ENCODE measurements around the gene UQCRFS1.

GRCh38 chr19:29212356-29212647 lies 649 bp downstream of the UQCRFS1 start:
- no peak for TF ChIP-seq CTCF (IDR thresholded peaks at IDR 0.05)
- no peak for TF ChIP-seq POLR2A (IDR thresholded peaks at IDR 0.05)

All from breast epithelium (tissue), 3 donors.